GM19324 (cell line): ENCODE results near the gene CFAP46.
"Not testable (repeated sequence)": the region's sequence is repeated elsewhere in the genome, so short reads cannot be mapped to it uniquely, and the experiment has no call there.

Experiments
- ATAC-seq: cut with Tn5 transposase; IDR thresholded peaks from one replicate; pipeline ENCODE4 v1.9.1; 2021; ENCODE audit warnings: mild to moderate bottlenecking, moderate library complexity; ENCODE audit not compliant: unreplicated experiment, low FRiP score

Gene CFAP46

GRCh38 chr10:132850896-132851295 lies 91.5 kb downstream of the CFAP46 start:
- ATAC-seq, result no peak

GRCh38 chr10:132850246-132850645 lies 92.1 kb downstream of the CFAP46 start:
- ATAC-seq, result no peak

- no peak for ATAC-seq
Observed at GRCh38 chr10:132849546-132850031, 92.8 kb downstream of the CFAP46 start.

- ATAC-seq, result no peak
Observed at GRCh38 chr10:132848951-132849545, 93.3 kb downstream of the CFAP46 start.

GRCh38 chr10:132848291-132848701 lies 94.1 kb downstream of the CFAP46 start:
- no peak for ATAC-seq

GRCh38 chr10:132847856-132848255 lies 94.5 kb downstream of the CFAP46 start:
- no peak for ATAC-seq

- ATAC-seq, result no peak
Observed at GRCh38 chr10:132847416-132847777, 95.0 kb downstream of the CFAP46 start.

- ATAC-seq, result no peak
Observed at GRCh38 chr10:132846631-132847415, 95.5 kb downstream of the CFAP46 start.

- ATAC-seq, result no peak
Observed at GRCh38 chr10:132845780-132846595, 96.4 kb downstream of the CFAP46 start.

- ATAC-seq, result no peak
Observed at GRCh38 chr10:132845041-132845551, 97.3 kb downstream of the CFAP46 start.

GRCh38 chr10:132844069-132844809 lies 98.1 kb downstream of the CFAP46 start:
- ATAC-seq, result no peak

- ATAC-seq, result not testable (repeated sequence)
Observed at GRCh38 chr10:132843276-132843675, 99.1 kb downstream of the CFAP46 start.

- no peak for ATAC-seq
Observed at GRCh38 chr10:132842397-132842796, 100.0 kb downstream of the CFAP46 start.

GRCh38 chr10:132841615-132841975 lies 100.8 kb downstream of the CFAP46 start:
- ATAC-seq, result no peak

GRCh38 chr10:132840698-132841614 lies 101.4 kb downstream of the CFAP46 start:
- no peak for ATAC-seq

GRCh38 chr10:132839061-132839460 lies 103.3 kb downstream of the CFAP46 start:
- no peak for ATAC-seq

- ATAC-seq, result no peak
Observed at GRCh38 chr10:132838346-132838970, 103.9 kb downstream of the CFAP46 start.

GRCh38 chr10:132837905-132838304 lies 104.5 kb downstream of the CFAP46 start:
- no peak for ATAC-seq
